K562 (cell line): ENCODE results near the gene GTF3C1.

ENCODE experiments used
- ATF4 ChIP-seq: fragments of 450-650 bp; formaldehyde crosslinking; IDR thresholded peaks from 2 replicates; pipeline ENCODE4 v1.4.0; 2022; ENCODE audit warnings: mild to moderate bottlenecking, moderate library complexity
- CTCF ChIP-seq, 3 experiments: IDR thresholded peaks in 2 of 3; conservative IDR thresholded peaks in 1 of 3; 2 replicates each; pipeline ENCODE4 v1.5.1; 2011 to 2012; ENCODE audit warnings: low read length in 3 of 3, mild to moderate bottlenecking in 3 of 3, control low read depth in 2 of 3, improper control_type of control experiment in 1 of 3, inconsistent platforms in 1 of 3, low read depth in 1 of 3, mixed read lengths in 1 of 3, moderate library complexity in 1 of 3; ENCODE audit not compliant: insufficient read depth in 2 of 3
- ETV6 ChIP-seq, 3 experiments: fragments of 150-350 bp in 1 of 3; sonication (generic) in 1 of 3; formaldehyde crosslinking in 1 of 3; IDR thresholded peaks; 2 replicates each; pipeline versions ENCODE4 v1.6.1 to v1.8.0; 2014 to 2022; ENCODE audit warnings: borderline replicate concordance in 2 of 3, low read depth in 2 of 3, antibody characterized with exemption in 1 of 3, low read length in 1 of 3, mild to moderate bottlenecking in 1 of 3, missing genetic modification reagents in 1 of 3
- MAFF ChIP-seq: IDR thresholded peaks from 2 replicates; pipeline ENCODE4 v1.6.1; 2012; ENCODE audit warnings: low read length, improper control_type of control experiment

- TF ChIP-seq ETV6 (IDR thresholded peaks at IDR 0.05; ENCODE audit: borderline replicate concordance in 1 of 2, low read depth in 2 of 2, low read length in 1 of 2): no peak
- TF ChIP-seq ETV6 (CRISPR knock-in tag; IDR thresholded peaks at IDR 0.05; ENCODE audit: borderline replicate concordance): no peak
- TF ChIP-seq ATF4 (CRISPR knock-in tag): no peak
- TF ChIP-seq CTCF (IDR thresholded peaks at IDR 0.05 in 2 of 3, conservative IDR thresholded peaks at IDR 0.05 in 1 of 3; ENCODE audit: insufficient read depth in 2 of 3, low read depth in 1 of 3, low read length in 3 of 3): no peak
- TF ChIP-seq MAFF: no peak
These were observed 135.8 kb downstream of the GTF3C1 start for GRCh38 chr16:27413956-27414355.
